Measurements from ENCODE around the gene GNPAT.

The GNPAT gene

DNA sequence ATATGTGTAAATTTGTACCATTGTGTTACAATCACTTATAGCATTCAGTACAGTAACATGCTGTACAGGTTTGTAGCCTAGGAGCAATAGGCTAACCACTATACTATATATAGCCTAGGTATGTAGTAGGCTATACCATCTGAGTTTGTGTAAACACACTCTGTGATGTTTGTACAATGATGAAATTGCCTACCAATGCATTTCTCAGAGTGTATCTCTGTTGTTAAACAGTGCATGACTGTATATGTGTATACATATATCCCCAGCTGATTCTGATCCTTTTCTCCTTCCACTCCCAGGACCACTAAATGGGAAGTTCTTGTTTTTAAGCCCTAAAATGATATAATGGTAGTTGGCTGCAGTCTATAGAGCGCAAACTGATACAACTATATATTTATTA lies 7.8 kb downstream of the GNPAT start:
- DNase-seq = no peak

DNA sequence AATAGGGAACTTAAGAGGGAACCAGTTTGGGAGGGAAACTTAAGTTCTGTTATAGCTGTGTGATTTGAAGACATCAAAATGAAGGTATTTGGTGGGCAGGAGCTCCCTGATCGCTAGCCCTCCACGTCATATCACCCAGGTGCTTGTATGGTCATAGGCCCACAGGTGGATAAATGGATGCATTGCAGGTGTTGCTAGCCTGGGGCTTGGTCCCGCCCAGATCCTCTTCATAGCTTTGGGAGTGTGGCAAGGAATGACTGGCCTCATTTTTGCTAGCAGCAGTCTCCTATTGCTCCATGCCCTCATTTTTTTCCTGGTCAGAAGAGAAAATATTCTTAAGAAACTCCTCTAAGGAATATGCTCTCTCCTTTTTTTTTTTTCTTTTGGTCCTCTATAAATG lies 11.3 kb downstream of the GNPAT start:
- DNase-seq = no peak

DNA sequence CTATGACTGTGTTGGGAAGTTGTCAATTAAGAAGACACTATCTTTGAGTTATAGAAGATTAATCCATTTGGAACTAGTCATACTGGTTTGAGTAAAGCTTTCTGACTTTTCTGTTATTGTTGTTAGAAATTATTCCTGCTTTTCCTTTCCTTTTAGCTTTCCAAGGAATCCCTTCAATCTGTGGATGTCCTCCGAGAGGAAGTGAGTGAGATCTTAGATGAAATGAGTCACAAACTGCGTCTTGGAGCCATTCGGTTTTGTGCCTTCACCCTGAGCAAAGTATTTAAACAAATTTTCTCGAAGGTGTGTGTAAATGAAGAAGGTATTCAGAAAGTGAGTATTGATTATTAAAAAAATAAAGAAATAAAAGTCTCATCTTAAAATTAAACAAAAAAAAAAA lies 19.3 kb downstream of the GNPAT start:
- DNase-seq = no peak

DNA sequence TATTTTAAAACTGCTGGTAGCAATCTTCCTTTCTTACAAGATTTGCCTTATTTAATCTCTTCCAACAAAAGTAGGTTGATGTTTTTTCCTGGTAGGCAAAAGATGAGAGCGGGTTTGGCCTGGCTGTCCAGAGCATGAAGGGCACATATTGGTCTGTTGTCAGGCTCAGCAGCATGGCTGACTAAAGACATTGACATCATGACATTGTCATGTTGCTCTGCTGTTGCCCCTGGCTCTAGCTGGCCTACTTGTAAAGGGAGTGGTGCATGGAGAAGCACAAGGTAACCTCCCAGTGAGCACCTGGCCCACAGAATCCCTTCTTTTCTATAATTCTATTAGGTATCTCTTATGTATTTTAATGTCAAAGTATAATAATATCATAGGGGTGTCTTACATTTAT lies 23.6 kb downstream of the GNPAT start:
- no peak for DNase-seq

DNA sequence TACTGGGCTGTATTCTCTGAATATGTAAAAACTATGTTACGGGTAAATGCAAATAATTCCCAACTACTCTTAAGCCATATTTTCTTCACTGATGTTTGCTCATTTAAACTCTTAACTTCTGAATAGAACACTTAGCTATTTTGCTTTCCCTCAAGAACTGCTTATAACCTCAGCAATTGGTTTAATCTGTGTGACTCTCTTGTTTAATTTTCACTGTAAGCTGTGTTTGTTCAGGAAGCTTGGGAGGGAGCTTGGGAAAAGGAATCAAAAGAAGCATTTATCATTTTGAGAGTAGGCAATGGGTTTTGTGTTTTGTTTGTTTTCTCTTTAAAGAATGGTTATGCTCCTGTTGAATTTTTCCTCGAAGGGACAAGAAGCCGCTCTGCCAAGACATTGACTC lies 24.4 kb downstream of the GNPAT start:
- no peak for DNase-seq

DNA sequence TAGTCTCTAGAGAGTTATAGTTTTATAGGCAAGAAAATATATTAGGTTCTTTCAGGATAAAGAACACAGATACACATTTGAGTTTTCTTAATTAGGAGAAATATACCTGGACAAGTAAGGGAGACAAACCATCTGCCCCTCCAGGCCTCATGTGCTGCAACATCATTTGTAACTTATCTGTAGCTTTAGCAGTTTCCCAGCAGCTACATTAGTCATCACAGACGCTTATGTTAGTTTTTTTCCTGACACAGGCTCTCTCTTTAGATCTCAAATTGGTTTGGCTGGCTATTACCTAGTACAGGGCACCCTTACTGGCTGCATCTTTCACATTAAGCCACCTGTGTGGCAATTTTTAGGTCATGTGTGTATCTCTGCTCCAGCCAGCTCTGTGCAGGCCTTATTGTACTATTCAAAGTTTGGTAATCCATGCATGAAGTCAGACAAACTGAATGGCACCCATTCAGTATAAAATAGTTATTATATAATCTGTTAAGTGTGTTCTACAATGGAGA lies 25.9 kb downstream of the GNPAT start:
- DNase-seq = no peak

DNA sequence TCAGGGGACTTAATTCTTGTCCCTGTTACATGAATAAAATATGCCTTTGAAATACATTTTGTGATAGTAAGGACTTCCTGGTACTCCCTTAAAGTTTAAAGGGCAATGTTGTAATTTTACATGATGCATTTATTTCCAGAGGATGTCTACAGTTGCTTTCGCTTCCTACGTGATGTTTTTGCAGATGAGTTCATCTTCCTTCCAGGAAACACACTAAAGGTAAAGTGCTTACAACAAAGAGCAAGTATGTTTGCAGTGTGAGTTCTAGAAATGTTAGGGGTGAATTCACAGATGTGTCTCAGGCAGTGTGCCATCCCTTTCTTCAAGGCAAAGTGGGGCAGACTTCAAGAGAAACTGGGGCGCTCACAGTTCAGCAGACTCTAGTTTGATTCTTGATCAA lies 31.2 kb downstream of the GNPAT start:
- no peak for DNase-seq

DNA sequence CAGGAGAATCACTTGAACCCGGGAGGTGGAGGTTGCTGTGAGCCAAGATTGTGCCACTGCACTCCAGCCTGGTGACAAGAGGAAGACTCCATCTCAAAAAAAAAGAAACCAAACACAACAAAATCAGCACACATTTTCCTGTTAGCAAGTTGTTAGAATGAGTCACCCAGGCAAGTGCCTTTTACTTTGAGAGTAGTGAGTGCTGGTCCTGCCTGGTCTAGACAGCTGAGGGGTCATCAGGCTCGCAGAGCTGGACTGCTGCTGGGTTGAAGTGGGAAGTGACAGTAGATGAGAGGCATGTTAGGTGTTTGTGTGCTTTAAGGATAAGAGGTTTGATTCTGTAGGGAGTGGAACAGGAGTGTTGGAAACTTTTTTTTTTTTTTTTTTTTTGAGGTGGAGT lies 31.9 kb downstream of the GNPAT start:
- DNase-seq = no peak

DNA sequence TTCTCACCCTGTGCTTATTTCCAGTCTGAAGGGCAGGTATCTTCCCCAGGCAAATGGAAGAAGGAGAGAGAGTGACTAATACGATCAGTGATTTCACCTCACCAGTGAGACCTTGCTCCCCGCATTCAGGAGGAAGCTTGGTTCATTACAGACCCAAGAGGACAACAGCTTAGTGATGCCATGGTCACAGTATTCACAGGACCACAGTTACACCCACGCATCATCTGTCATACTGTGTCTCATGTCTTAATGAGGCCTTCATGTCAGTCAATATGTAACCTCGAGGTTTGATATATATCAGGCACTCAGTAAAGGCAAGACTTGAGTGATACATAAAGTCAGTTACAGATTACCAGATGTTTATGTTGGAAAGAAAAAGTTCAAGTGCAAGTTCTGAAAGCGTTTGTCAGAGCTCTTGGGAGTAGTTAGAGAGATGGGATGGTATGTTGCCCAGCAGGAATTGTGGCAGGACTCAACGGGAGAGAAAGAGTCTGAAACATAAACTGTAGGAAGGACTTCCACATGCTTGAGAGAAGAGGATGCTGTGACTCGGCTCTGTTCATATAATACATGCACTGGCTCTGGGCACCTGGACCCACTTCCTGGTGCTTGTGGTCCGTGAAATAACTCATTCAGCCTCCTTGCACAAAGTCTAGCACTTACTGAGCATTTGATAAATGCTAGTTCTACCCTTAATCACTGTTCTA lies 33.3 kb downstream of the GNPAT start:
- peak; percentile 40 for DNase-seq

DNA sequence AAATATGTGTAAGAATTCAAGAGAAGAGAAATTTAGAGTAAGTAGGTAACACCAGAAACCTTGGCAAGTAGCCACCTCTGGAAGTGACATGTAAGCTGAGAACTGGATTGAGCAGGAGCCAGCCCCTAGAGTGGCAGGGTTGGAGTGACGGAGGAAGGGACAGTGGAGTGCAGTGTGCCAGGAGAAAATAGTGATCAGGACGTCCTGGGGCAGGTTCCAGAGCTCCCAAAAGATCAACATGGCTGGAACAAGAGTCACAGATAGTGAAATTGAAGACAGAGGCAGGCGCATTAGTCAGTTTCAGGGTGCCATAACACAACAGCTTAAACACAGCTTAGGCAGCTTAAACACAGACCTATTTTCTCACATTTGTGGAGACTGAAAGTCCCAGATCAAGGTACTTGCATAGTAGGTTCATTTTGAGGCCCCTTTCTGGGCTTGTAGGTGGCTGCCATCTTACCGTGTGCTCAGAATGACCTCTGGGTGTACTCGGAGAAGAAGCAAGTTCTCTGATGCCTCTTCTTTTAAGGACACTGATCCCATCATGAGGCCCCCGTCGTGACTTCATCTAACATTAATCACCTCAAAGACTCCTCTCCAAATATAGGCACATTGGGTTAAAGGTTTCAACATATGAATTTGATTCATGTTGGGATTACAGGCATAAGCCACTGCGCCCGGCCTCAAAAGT lies 37.2 kb downstream of the GNPAT start:
- DNase-seq = no peak

DNA sequence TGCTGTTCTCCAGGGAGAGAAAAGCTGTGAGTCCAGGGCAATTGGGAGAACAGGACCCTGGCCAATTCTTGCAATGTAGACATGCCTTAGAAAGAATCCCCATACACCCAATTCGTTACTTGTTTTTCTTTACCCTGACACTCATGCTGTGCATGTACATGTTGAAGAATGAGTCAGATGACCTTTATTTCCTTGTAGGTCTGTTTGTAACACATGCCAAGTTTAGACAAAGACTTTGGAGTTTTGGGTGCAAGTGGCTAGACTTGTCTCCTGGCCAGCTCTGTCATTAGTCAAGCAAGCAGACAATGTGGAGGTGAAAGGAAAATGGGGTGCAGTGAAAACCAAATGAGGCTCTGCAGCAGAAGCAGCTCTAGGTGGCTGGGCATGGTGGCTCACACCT lies 38.1 kb downstream of the GNPAT start:
- no peak for DNase-seq

DNA sequence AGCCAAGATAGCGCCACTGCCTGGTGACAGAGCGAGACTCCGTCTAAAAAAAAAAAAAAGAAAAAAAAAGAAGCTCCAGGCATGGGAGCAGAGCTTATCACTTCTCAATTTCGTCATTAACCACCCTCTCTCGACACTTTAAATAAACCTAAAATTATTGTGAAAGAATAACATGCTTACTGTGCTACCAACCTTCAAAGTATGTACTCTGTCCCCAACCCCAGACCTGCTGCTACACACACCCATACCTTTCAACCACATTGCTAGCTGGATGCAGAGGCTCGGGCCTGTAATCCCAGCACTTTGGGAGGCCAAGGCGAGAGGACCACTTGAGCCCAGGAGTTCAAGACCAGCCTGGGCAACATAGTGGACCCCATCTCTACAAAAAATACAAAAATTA lies 38.7 kb downstream of the GNPAT start:
- no peak for DNase-seq

DNA sequence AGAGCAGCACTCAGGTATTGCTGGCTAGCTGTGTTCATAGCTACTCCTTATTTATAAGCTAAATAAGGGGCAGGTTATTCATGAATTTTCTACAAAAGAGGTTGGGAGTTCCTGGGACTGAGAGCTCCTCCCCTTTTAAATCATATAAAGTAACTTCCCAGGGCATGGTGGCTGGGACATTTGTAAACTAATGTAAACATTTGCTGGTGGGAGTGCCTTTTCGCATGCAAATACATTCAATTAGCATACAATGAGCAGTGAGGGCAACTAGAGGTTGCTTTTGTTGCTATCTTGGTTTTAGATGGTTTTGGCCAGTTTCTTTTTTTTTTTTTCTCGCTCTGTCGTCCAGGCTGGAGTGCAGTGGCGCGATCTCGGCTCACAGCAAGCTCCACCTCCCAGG lies 43.4 kb downstream of the GNPAT start:
- no peak for DNase-seq

DNA sequence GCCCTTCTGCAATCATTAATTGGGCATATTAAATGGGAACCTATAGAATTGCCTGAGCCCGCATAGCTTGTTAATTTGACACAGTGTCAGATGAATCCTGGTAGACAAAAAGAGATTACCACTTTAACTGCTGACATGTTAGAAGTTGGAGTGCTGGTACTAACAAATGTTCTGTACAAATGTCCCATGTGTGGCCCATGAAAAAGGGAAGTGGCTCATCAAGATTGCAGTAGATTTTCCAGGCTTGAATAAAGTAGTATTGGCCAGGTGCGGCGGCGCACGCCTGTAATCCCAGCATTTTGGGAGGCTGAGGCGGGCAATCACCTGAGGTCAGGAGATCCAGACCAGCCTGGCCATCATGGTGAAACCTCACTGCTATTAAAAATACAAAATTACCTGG lies 45.6 kb downstream of the GNPAT start:
- no peak for DNase-seq

DNA sequence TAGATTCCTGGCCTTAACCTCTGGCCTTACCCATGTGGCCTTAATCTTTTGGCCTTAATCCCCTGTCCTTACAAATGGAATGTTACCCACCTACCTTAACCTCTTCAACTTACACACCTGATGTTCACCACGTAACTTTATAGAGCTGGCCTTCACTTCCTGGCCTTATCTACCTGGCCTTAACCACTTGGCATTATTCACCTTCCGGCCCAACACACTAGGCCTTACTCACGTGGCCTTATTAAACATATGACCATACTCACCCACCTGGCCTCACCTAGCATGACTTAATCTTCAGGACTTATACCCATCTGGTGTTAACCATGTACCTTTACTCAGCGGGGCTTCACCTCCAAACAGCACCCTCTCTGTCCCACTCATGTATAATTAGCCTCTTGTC lies 54.9 kb downstream of the GNPAT start:
- DNase-seq = no peak

DNA sequence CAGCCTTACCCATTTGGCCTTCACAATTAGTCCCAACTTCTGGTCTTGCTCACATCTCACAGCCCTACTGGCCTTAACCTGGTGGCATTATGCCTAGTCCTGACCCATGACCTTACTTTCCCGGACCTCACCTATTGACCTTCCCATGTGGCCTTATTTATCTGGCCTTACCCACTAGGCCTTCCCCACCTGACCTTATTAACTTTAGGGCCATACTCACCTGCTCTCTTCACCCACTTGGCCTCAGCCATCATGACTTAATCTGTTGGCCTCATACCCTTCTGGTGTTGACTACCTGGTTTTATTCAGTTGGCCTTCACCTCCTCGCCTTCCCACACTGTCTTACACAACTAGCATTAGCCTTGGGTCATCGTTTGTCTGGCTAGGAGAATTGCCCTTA lies 61.0 kb downstream of the GNPAT start:
- no peak for DNase-seq

DNA sequence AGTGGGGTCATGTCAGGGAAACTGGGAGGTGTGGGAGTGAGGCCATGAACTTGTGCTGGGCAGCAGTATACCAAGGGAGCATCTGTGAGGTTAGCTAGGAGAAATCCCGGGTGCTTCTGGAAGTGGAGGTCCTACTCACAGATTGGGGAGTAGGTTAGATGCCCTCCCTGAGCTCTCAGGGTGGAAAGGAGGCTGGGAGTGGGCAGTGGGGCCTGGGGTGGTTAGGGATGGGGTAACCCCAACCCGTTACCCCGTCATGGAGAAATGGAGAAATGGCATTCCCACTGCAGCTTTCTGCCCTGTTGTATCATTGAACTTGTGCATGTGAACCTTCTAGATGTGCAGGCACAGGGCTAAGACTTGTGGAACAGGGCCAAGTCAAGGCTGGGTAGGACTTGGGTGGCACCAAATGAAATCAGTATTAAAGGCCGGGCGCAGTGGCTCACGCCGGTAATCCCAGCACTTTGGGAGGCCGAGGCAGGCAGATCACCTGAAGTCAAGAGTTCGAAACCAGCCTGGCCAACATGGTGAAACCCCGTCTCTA lies 69.5 kb downstream of the GNPAT start:
- no peak for DNase-seq

DNA sequence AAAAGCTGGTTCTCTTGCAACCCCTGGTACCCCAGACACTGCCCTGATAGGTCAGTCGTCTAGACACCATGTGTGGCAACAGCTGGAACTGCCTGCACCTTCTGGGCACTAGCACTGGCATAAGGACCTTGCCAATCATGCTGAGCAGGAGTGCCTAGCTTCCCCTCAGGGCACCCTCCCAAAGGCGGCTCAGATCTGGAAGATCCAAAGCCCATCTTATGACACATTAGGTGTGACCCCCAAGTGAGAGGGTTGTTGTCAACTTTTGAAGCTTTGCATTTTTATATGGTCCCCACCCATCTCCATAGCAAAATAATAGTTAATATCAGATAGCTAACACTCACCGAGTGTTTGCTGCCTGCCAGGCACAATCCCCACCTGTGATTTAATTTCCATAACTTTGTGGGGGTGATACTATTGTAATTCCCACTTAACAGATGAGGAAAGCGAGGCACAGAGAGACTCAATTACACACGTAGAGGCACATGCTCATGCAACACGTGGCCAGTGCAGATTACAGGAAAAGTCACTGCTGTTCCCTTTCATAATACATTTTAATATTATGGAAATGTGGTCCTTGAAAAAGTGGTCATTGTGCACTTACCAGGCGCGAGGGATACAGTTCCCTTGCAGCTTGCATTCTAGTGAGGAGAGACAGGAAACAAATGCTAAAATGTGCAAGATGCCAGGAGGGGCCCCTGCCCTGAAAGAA lies 70.9 kb downstream of the GNPAT start:
- no peak for DNase-seq

DNA sequence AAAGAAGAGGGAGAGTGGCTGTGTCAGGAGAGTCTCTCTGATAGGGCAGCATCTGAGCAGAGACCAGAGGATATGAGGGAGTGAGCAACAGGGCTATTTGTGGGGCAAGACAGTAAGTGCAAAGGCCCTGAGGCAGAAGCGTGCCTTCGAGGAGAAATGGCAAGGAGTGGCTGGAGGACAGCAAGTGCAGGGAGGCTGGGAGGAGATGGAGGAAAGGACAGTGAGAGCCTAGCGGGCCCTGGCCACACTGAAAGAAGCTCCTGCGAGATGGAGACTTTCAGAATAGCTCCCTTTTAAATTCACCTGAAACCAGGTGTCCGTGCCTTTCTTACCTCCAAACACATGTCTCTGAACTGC lies 71.4 kb downstream of the GNPAT start:
- no peak for DNase-seq

DNA sequence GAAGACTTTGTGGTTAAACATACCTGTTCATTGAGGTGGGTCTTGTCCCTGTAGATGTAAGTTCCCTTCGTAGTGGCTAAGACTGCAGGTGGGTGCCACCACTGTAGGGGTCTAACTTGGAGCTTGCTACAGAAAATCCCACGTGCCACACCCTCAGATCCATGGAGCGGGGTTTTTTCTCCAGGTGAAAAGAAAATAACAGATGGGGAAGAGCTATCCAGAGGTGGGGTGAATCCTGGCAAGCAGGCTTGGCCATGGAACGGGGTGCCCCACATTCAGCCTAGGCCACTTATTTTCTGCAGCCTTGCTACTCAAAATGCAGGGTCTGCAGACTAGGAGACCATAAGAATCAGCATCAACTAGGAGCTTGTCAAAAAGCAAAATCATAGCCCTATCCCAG lies 72.6 kb downstream of the GNPAT start:
- no peak for DNase-seq

DNA sequence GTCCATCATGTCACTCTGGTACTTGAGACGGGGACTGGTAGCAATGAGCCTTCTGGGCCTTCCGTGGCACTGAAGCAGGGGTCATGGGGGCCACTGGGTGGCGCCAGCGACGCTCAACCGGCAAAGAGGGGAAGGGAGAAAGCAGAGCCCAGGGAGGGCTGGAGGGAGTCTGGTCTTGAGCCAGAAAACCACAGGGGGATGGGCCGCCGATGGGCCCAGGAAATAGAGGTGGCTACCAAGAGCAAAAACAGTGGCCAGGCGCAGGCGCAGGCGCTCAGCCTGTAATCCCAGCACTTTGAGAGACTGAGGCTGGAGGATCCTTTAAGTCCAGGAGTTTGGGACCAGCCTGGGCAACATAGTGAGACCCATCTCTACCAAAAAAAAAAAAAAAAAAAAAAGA lies 74.9 kb downstream of the GNPAT start:
- peak; percentile 69 for DNase-seq

DNA sequence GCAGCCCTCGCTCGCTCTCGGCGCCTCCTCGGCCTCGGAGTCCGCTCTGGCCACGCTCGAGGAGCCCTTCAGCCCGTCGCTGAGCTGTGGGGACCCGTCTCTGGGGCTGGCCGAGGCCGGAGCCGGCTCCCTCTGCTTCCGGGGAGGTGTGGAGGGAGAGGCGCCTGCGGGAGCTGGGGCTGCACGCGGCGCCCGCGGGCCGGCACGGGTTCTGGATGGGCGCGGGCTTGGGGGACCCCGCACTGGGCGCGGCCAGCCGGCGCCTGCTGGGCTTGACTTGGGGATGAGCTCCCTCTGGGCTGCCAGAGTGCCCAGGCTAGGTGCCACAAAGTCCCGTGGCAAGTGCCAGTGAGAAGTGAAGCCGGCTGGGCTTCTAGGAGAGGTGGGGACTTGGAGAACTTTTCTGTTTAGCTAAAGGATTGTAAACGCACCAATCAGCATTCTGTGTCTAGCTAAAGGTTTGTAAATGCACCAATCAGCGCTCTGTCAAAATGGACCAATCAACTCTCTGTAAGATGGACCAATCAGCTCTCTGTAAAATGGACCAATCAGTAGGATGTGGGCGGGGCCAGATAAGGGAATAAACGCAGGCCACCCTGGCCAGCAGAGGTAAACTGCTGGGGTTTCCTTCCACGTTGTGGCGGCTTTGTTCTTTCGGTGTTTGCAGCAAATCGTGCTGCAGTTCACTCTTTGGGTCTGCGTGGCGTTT lies 76.4 kb downstream of the GNPAT start:
- no peak for DNase-seq

DNA sequence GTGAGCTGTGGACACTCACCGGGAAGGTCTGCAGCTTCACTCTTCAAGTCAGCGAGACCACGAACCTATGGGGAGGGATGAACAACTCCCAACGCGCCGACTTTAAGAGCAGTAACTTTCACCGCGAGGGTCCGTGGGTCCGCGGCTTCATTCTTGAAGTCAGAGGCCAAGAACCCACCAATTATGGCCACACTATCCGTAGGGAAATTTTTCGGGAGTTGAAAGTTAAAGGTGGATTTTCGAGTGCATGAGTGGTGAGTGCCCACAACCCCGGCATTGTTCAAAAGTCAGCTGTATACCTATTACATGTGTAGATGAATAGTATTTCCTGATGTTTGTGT lies 77.0 kb downstream of the GNPAT start:
- no peak for DNase-seq

All from stimulated activated CD8-positive, alpha-beta memory T cell treated with anti-CD3 and anti-CD28 coated beads, Interleukin-4, amount 100 ng/mL, for 48 hours (primary cell).